H1 (cell line): ENCODE results near the gene STARD4. TPM values are rescaled to one million over a fixed set of nuclear protein-coding genes. Genes with fewer than 3 reads are reported as not detected.

Experiments used
- ASH2L ChIP-seq: fragments of 200-600, 300-600 bp; sonication (generic); IDR thresholded peaks from one replicate; pipeline ENCODE4 v1.7.1; 2017; ENCODE audit warnings: low read length
- BACH1 ChIP-seq: IDR thresholded peaks from 2 replicates; pipeline ENCODE4 v1.6.1; 2012; ENCODE audit warnings: low read length, improper control_type of control experiment
- CHD1 ChIP-seq: IDR thresholded peaks from 2 replicates; pipeline ENCODE4 v1.6.1; 2012; ENCODE audit warnings: low read depth, low read length, improper control_type of control experiment
- E2F6 ChIP-seq: IDR thresholded peaks from 2 replicates; pipeline ENCODE4 v1.6.1; 2012; ENCODE audit warnings: inconsistent platforms
- GTF2F1 ChIP-seq: IDR thresholded peaks from 2 replicates; pipeline ENCODE4 v1.6.1; 2012; ENCODE audit warnings: low read depth, low read length, improper control_type of control experiment, borderline replicate concordance
- JUN ChIP-seq: IDR thresholded peaks from 2 replicates; pipeline ENCODE4 v1.6.1; 2011; ENCODE audit warnings: low read depth, mild to moderate bottlenecking, improper control_type of control experiment, low read length
- KDM1A ChIP-seq: fragments of 200-600, 300-600 bp; sonication (generic); IDR thresholded peaks from 2 replicates; pipeline ENCODE4 v1.7.1; 2016; ENCODE audit warnings: mild to moderate bottlenecking, low read length, borderline replicate concordance
- NRF1 ChIP-seq: IDR thresholded peaks from 2 replicates; pipeline ENCODE4 v1.6.1; 2011; ENCODE audit warnings: mild to moderate bottlenecking, low read depth, low read length, improper control_type of control experiment
- POLR2AphosphoS5 ChIP-seq: IDR thresholded peaks from 2 replicates; pipeline ENCODE4 v1.6.1; 2011; ENCODE audit warnings: low read depth, low read length
- RAD21 ChIP-seq, 2 experiments: IDR thresholded peaks in 1 of 2; conservative IDR thresholded peaks in 1 of 2; 2 replicates each; pipeline ENCODE4 v1.6.1; 2011; ENCODE audit warnings: low read depth in 2 of 2, low read length in 2 of 2, improper control_type of control experiment in 1 of 2, inconsistent platforms in 1 of 2, mild to moderate bottlenecking in 1 of 2, moderate library complexity in 1 of 2
- RBBP5 ChIP-seq: IDR thresholded peaks from 2 replicates; pipeline ENCODE4 v1.7.1; 2012; ENCODE audit warnings: low read depth, mild to moderate bottlenecking, inconsistent platforms, low read length, moderate library complexity, borderline replicate concordance
- SIN3A ChIP-seq, 2 experiments: IDR thresholded peaks in 1 of 2; conservative IDR thresholded peaks in 1 of 2; 2 replicates each; pipeline ENCODE4 v1.6.1; 2011 to 2012; ENCODE audit warnings: low read length in 2 of 2, improper control_type of control experiment in 1 of 2, low read depth in 1 of 2, mild to moderate bottlenecking in 1 of 2
- SP2 ChIP-seq: IDR thresholded peaks from 2 replicates; pipeline ENCODE4 v1.6.1; 2012; ENCODE audit warnings: mild to moderate bottlenecking, low read length, inconsistent platforms
- SP4 ChIP-seq: IDR thresholded peaks from 2 replicates; pipeline ENCODE4 v1.6.1; 2012; ENCODE audit warnings: low read length, inconsistent platforms
- SUZ12 ChIP-seq: fragments of 200-600 bp; sonication (generic); IDR thresholded peaks from 2 replicates; pipeline ENCODE4 v1.6.1; 2012; ENCODE audit warnings: mild to moderate bottlenecking, inconsistent platforms, low read length, moderate library complexity, mixed read lengths
- TAF1 ChIP-seq: IDR thresholded peaks from 2 replicates; pipeline ENCODE4 v1.6.1; 2011; ENCODE audit warnings: mild to moderate bottlenecking, low read depth, low read length
- TAF7 ChIP-seq: optimal IDR thresholded peaks from 2 replicates; pipeline ENCODE3; 2011; ENCODE audit warnings: low read depth, mild to moderate bottlenecking, inconsistent platforms, low read length, moderate library complexity, borderline replicate concordance
- TEAD4 ChIP-seq: IDR thresholded peaks from 2 replicates; pipeline ENCODE4 v1.6.1; 2012; ENCODE audit warnings: low read depth, low read length, inconsistent platforms, mixed read lengths
- polyA plus RNA-seq, 7 experiments: library from polyadenylated mRNA; depleted of rRNA in 3 of 7; stranded (reverse) in 5 of 7; unstranded in 2 of 7; fragments of >200 nt in 5 of 7; fragments of 200-250 nt in 2 of 7; gene quantifications; 1 replicate in 5 of 7; 2 replicates in 1 of 7; 4 replicates in 1 of 7; pipeline versions ENCODE4 v1.2.1 to v1.2.3, GENCODE V29; 2011 to 2013; ENCODE audit warnings: missing spikeins in 2 of 7, mixed read lengths in 2 of 7
- total RNA-seq: library from RNA; stranded (reverse); fragmentation: NEBNext Ultra II Directional; extraction: Animal tissue kit (Norgen Biotek cat#: 25700); gene quantifications from 2 replicates; pipeline ENCODE4 v1.2.1, GENCODE V29; 2021
- TF ChIP-seq, protein P1 (sequence below): IDR thresholded peaks from 2 replicates; pipeline ENCODE4 v1.6.1; 2012; ENCODE audit warnings: inconsistent platforms
- TF ChIP-seq, protein P2 (sequence below), 3 experiments: IDR thresholded peaks; 1 replicate in 2 of 3; 2 replicates in 1 of 3; pipeline versions ENCODE4 v1.5.1 to v1.6.1; 2011; ENCODE audit warnings: low read length in 3 of 3, mild to moderate bottlenecking in 3 of 3, inconsistent platforms in 2 of 3, low read depth in 1 of 3, moderate library complexity in 1 of 3; ENCODE audit not compliant: insufficient read depth in 1 of 3; ENCODE audit errors: control extremely low read depth in 1 of 3

STARD4 gene
- total and polyA plus RNA-seq, 2 of the 8 experiments (the other 6 are each of a cell fraction or from before 2014, with no cell fraction given) = 10.8 to 47.9 TPM

- TF ChIP-seq GTF2F1 = 0 out of 2 replicates have a peak, but pooled peaks have one; percentile 8
- peak; percentile 91 for TF ChIP-seq TAF1
- TF ChIP-seq SP4 = no peak
- peak; percentile 89 for TF ChIP-seq POLR2AphosphoS5
- no peak for TF ChIP-seq TEAD4
- no peak for TF ChIP-seq CHD1
- peak; percentile 87 for TF ChIP-seq TAF7
- peak; percentile 90; the same call in 1 of the 2 replicates for TF ChIP-seq RBBP5
- no peak for TF ChIP-seq RAD21 (IDR thresholded peaks at IDR 0.05 in 1 of 2, conservative IDR thresholded peaks at IDR 0.05 in 1 of 2; ENCODE audit: low read depth in 2 of 2, low read length in 2 of 2)
- TF ChIP-seq SP2 = no peak
- peak; percentile 50 to 77; a peak in 1 of 4 replicates for TF ChIP-seq SIN3A (conservative IDR thresholded peaks at IDR 0.05 in 1 of 2, IDR thresholded peaks at IDR 0.05 in 1 of 2; ENCODE audit: low read depth in 1 of 2, low read length in 2 of 2)
- TF ChIP-seq BACH1 = peak; percentile 70
- TF ChIP-seq, protein P1, sequence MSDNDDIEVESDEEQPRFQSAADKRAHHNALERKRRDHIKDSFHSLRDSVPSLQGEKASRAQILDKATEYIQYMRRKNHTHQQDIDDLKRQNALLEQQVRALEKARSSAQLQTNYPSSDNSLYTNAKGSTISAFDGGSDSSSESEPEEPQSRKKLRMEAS = 0 out of 2 replicates have a peak, but pooled peaks have one; percentile 50
- peak; percentile 43; the same call in 1 of the 2 replicates for TF ChIP-seq E2F6
- peak; percentile 22; the same call in 1 of the 2 replicates for TF ChIP-seq NRF1
- TF ChIP-seq, protein P2, sequence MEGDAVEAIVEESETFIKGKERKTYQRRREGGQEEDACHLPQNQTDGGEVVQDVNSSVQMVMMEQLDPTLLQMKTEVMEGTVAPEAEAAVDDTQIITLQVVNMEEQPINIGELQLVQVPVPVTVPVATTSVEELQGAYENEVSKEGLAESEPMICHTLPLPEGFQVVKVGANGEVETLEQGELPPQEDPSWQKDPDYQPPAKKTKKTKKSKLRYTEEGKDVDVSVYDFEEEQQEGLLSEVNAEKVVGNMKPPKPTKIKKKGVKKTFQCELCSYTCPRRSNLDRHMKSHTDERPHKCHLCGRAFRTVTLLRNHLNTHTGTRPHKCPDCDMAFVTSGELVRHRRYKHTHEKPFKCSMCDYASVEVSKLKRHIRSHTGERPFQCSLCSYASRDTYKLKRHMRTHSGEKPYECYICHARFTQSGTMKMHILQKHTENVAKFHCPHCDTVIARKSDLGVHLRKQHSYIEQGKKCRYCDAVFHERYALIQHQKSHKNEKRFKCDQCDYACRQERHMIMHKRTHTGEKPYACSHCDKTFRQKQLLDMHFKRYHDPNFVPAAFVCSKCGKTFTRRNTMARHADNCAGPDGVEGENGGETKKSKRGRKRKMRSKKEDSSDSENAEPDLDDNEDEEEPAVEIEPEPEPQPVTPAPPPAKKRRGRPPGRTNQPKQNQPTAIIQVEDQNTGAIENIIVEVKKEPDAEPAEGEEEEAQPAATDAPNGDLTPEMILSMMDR (IDR thresholded peaks at IDR 0.05; ENCODE audit: control extremely low read depth in 1 of 3, insufficient read depth in 1 of 3, low read depth in 1 of 3, low read length in 3 of 3) = no peak
- no peak for TF ChIP-seq SUZ12
- peak; percentile 52 for TF ChIP-seq ASH2L
- TF ChIP-seq KDM1A = no peak
- no peak for TF ChIP-seq JUN
Measured at GRCh38 chr5:111512375-111513130, at the start of gene STARD4 (continued).
